ENCODE results near the gene MARCHF10. TPM values are rescaled to one million over a fixed set of nuclear protein-coding genes. Genes with fewer than 3 reads are reported as not detected.

MARCHF10 gene
- polyA plus RNA-seq, 3 donors = not detected

DNA sequence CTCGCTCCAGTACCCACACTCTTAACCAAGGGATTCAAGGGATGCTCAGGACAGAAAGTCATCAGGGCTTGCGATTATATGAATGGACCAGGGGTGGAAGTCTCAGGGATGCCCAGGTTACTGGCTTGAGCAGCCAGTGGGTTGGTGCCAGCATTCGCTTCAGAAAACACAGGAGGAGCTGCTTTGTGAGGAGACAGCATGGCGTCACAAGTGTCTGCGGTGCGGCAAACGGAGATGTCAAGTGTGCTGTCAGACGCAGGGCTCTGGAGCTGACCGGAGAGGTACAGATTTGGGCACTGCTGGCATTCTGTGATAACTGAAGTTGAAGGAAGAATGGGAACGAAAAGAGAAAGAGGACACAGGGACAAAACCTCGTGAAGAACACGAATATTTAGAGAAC, 4.1 kb downstream of the MARCHF10 start:
- Histone ChIP-seq H3K4me2 (replicated peaks; ENCODE audit: extremely low read depth, low read length, poor library complexity, severe bottlenecking) (no peak overlapping the region), H3K27me3 (ENCODE audit: control insufficient read depth in 2 of 2, insufficient read depth in 2 of 2, low read length in 2 of 2) (peaks cover 8 to 21% of the 10 kb centered on the region in 2 donors), H3K4me3 (replicated peaks in 1 of 3; ENCODE audit: low read depth in 2 of 3, low read length in 3 of 3) (no peak overlapping the region), H3K36me3 (replicated peaks in 1 of 2; ENCODE audit: control insufficient read depth in 1 of 2, insufficient read depth in 2 of 2, low read length in 2 of 2) (no peaks in the 10 kb centered on the region), H3K9ac (ENCODE audit: insufficient read depth, low read length, poor library complexity, severe bottlenecking) (no peak overlapping the region), H3K27ac (ENCODE audit: low read depth in 1 of 2, low read length in 2 of 2) (no peak overlapping the region), H3K9me3 (replicated peaks in 1 of 2; ENCODE audit: control insufficient read depth in 1 of 2, insufficient read depth in 1 of 2, low read length in 2 of 2) (no peaks in the 10 kb centered on the region), H2AFZ (ENCODE audit: insufficient read depth, low read depth, low read length, poor library complexity, severe bottlenecking) (no peak overlapping the region), H4K20me1 (ENCODE audit: insufficient read depth, low read length) (no peaks in the 10 kb centered on the region), H3K79me2 (ENCODE audit: insufficient read depth, low read length) (no peaks in the 10 kb centered on the region), H3K4me1 (ENCODE audit: control insufficient read depth in 1 of 2, insufficient read depth in 2 of 2, low read length in 2 of 2) (peaks cover 0 to 5% of the 10 kb centered on the region in 2 donors)
- DNase-seq = no peak
- Mint-ChIP-seq H3K4me1 (peaks cover 11% of the 10 kb centered on the region), H3K36me3 (no peaks in the 10 kb centered on the region), H3K4me3 (no peak overlapping the region), H3K9me3 (no peaks in the 10 kb centered on the region), H3K27me3 (ENCODE audit: low read depth in 3 of 3) (peaks cover 14 to 18% (median 15%) of the 10 kb centered on the region in 3 donors), H3K27ac (no peak overlapping the region)
- WGBS (ENCODE audit: insufficient coverage) = 92% methylated on average over 11 of the region's 12 CpGs
- intact Hi-C loops (cut with micrococcal nuclease) = no loop called here
- TF ChIP-seq, protein P1, sequence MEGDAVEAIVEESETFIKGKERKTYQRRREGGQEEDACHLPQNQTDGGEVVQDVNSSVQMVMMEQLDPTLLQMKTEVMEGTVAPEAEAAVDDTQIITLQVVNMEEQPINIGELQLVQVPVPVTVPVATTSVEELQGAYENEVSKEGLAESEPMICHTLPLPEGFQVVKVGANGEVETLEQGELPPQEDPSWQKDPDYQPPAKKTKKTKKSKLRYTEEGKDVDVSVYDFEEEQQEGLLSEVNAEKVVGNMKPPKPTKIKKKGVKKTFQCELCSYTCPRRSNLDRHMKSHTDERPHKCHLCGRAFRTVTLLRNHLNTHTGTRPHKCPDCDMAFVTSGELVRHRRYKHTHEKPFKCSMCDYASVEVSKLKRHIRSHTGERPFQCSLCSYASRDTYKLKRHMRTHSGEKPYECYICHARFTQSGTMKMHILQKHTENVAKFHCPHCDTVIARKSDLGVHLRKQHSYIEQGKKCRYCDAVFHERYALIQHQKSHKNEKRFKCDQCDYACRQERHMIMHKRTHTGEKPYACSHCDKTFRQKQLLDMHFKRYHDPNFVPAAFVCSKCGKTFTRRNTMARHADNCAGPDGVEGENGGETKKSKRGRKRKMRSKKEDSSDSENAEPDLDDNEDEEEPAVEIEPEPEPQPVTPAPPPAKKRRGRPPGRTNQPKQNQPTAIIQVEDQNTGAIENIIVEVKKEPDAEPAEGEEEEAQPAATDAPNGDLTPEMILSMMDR (IDR thresholded peaks at IDR 0.05) = no peak

DNA sequence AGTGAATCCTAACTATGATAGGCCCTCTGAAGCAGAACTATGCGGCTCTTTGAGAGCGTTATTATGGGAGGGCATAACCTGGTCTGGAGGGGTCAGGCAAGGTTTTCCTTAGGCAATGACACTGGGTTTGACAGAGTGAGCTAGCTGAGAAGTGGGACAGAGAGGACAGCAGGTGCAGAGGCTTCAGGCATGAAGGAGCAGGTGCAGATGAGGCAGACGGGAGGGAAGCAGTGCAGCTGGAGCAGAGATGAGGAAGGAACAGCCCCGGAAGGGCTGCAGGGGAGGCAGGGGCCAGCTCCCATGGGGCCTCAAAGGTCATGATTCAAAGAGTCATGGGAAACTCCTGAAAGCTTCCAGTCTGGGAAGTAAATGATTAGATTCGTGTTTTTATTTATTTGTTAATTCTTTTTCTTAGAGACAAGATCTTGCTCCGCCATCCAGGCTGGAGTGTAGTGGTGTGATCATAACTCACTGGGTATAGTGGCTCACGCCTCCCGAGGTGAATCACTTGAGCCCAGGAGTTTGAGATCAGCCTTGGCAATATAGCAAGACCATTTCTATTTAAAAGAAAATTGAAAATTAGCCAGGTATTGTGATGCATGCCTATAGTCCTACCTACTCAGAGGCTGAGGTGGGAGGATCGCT, 5.4 kb downstream of the MARCHF10 start:
- Histone ChIP-seq H3K27ac (ENCODE audit: low read depth in 1 of 2, low read length in 2 of 2) (no peak overlapping the region), H3K9ac (ENCODE audit: insufficient read depth, low read length, poor library complexity, severe bottlenecking) (no peak overlapping the region), H3K27me3 (ENCODE audit: control insufficient read depth in 2 of 2, insufficient read depth in 2 of 2, low read length in 2 of 2) (peaks cover 5 to 9% of the 10 kb centered on the region in 2 donors), H3K4me1 (ENCODE audit: control insufficient read depth in 1 of 2, insufficient read depth in 2 of 2, low read length in 2 of 2) (peaks cover 0 to 1% of the 10 kb centered on the region in 2 donors), H3K36me3 (replicated peaks in 1 of 2; ENCODE audit: control insufficient read depth in 1 of 2, insufficient read depth in 2 of 2, low read length in 2 of 2) (no peaks in the 10 kb centered on the region), H3K4me2 (replicated peaks; ENCODE audit: extremely low read depth, low read length, poor library complexity, severe bottlenecking) (no peak overlapping the region), H3K79me2 (ENCODE audit: insufficient read depth, low read length) (no peaks in the 10 kb centered on the region), H3K4me3 (replicated peaks in 1 of 3; ENCODE audit: low read depth in 2 of 3, low read length in 3 of 3) (no peak overlapping the region), H4K20me1 (ENCODE audit: insufficient read depth, low read length) (no peaks in the 10 kb centered on the region), H3K9me3 (replicated peaks in 1 of 2; ENCODE audit: control insufficient read depth in 1 of 2, insufficient read depth in 1 of 2, low read length in 2 of 2) (no peaks in the 10 kb centered on the region), H2AFZ (ENCODE audit: insufficient read depth, low read depth, low read length, poor library complexity, severe bottlenecking) (no peak overlapping the region)
- Mint-ChIP-seq H3K36me3 (no peaks in the 10 kb centered on the region), H3K27ac (no peak overlapping the region), H3K4me1 (peaks cover 10% of the 10 kb centered on the region), H3K9me3 (no peaks in the 10 kb centered on the region), H3K4me3 (no peak overlapping the region), H3K27me3 (ENCODE audit: low read depth in 3 of 3) (peaks cover 7 to 10% (median 7%) of the 10 kb centered on the region in 3 donors)
- intact Hi-C loops (cut with micrococcal nuclease) = no loop called here
- no peak for DNase-seq
- WGBS (ENCODE audit: insufficient coverage) = 58% methylated on average over 5 of the region's 9 CpGs
- TF ChIP-seq, protein P1 (IDR thresholded peaks at IDR 0.05) = no peak

Data from CD14-positive monocyte (primary cell).